Neural cell (in vitro differentiated cells): ENCODE measurements around the gene CCN2. TPM values are rescaled to one million over a fixed set of nuclear protein-coding genes. Genes with fewer than 3 reads are reported as not detected.

Source experiments
- H2AFZ ChIP-seq: fragments of 200-600, 300-800 bp; sonication (generic), shearing (Covaris generic); 2 replicates; pipeline ENCODE4 v1.6.0; 2014; ENCODE audit warnings: low read depth, mild to moderate bottlenecking, antibody characterized with exemption, low read length, moderate library complexity
- H3F3A ChIP-seq: fragments of 200-600 bp; shearing (Covaris generic); 2 replicates; pipeline ENCODE4 v1.6.1; 2016; ENCODE audit warnings: mild to moderate bottlenecking, moderate library complexity, mixed read lengths, antibody characterized with exemption, low read length; ENCODE audit not compliant: insufficient read depth, poor library complexity, severe bottlenecking
- H3K27ac ChIP-seq: fragments of 200-600, 300-800 bp; sonication (generic), shearing (Covaris generic); 2 replicates; pipeline ENCODE4 v1.5.1; 2014; ENCODE audit warnings: mild to moderate bottlenecking, low read length, moderate library complexity
- H3K27me3 ChIP-seq: fragments of 300-800, 200-600 bp; sonication (generic), shearing (Covaris generic); 2 replicates; pipeline ENCODE4 v1.6.0; 2014; ENCODE audit warnings: mild to moderate bottlenecking, low read depth, low read length, moderate library complexity; ENCODE audit not compliant: insufficient read depth
- H3K36me3 ChIP-seq: fragments of 300-800, 200-600 bp; sonication (generic), shearing (Covaris generic); 2 replicates; pipeline ENCODE4 v1.5.1; 2014; ENCODE audit warnings: mild to moderate bottlenecking, antibody characterized with exemption, low read length, moderate library complexity; ENCODE audit not compliant: insufficient read depth
- H3K4me2 ChIP-seq: fragments of 300-800, 200-600 bp; sonication (generic), shearing (Covaris generic); 2 replicates; pipeline ENCODE4 v1.6.0; 2014; ENCODE audit warnings: mild to moderate bottlenecking, low read length
- H3K4me3 ChIP-seq: fragments of 300-800, 200-600 bp; sonication (generic), shearing (Covaris generic); 2 replicates; pipeline ENCODE4 v1.5.1; 2014; ENCODE audit warnings: mild to moderate bottlenecking, low read length, moderate library complexity
- H3K79me2 ChIP-seq: fragments of 200-600 bp; shearing (Covaris generic); replicated peaks from 2 replicates; pipeline ENCODE4 v1.6.0; 2014; ENCODE audit warnings: mild to moderate bottlenecking, low read length, moderate library complexity; ENCODE audit not compliant: insufficient read depth
- H3K9ac ChIP-seq: fragments of 300-800, 200-600 bp; sonication (generic), shearing (Covaris generic); 2 replicates; pipeline ENCODE4 v1.6.1; 2016; ENCODE audit warnings: mild to moderate bottlenecking, low read length, mixed read lengths
- H3K9me2 ChIP-seq: fragments of 200-600 bp; shearing (Covaris generic); 2 replicates; pipeline ENCODE4 v1.6.1; 2016; ENCODE audit warnings: mild to moderate bottlenecking, low read length, mixed read lengths; ENCODE audit not compliant: insufficient read depth
- H3K9me3 ChIP-seq: fragments of 200-600, 300-800 bp; sonication (generic), shearing (Covaris generic); 2 replicates; pipeline ENCODE4 v1.6.1; 2016; ENCODE audit warnings: mild to moderate bottlenecking, mixed run types, low read length, moderate library complexity, mixed read lengths
- H4K20me1 ChIP-seq: fragments of 200-600 bp; shearing (Covaris generic); 2 replicates; pipeline ENCODE4 v1.6.1; 2016; ENCODE audit warnings: mild to moderate bottlenecking, mixed run types; ENCODE audit not compliant: insufficient read depth
- EP300 ChIP-seq: fragments of 450-650 bp; conservative IDR thresholded peaks from 2 replicates; pipeline ENCODE4 v1.6.1; 2014; ENCODE audit warnings: antibody characterized with exemption, mild to moderate bottlenecking, moderate library complexity; ENCODE audit not compliant: poor library complexity, severe bottlenecking
- EZH2 ChIP-seq: fragments of 200-600, 300-800 bp; shearing (Covaris generic), sonication (generic); IDR thresholded peaks from 2 replicates; pipeline ENCODE4 v1.6.1; 2014; ENCODE audit warnings: antibody characterized with exemption, low read length, borderline replicate concordance, mild to moderate bottlenecking; ENCODE audit not compliant: insufficient read depth, poor library complexity, severe bottlenecking
- MXI1 ChIP-seq: fragments of 450-650 bp; conservative IDR thresholded peaks from 2 replicates; pipeline ENCODE4 v1.6.1; 2014; ENCODE audit warnings: antibody characterized with exemption, mild to moderate bottlenecking; ENCODE audit not compliant: poor library complexity, severe bottlenecking
- POLR2AphosphoS5 ChIP-seq: IDR thresholded peaks from 2 replicates; pipeline ENCODE4 v1.6.1; 2012
- RAD21 ChIP-seq: fragments of 450-650 bp; conservative IDR thresholded peaks from 2 replicates; pipeline ENCODE4 v1.6.1; 2014; ENCODE audit warnings: antibody characterized with exemption, mild to moderate bottlenecking, moderate library complexity
- REST ChIP-seq: IDR thresholded peaks from 2 replicates; pipeline ENCODE4 v1.6.1; 2012; ENCODE audit warnings: borderline replicate concordance
- SMC3 ChIP-seq: fragments of 450-650 bp; conservative IDR thresholded peaks from 2 replicates; pipeline ENCODE4 v1.6.1; 2014; ENCODE audit warnings: antibody characterized with exemption, mild to moderate bottlenecking, moderate library complexity; ENCODE audit not compliant: poor library complexity
- TAF1 ChIP-seq: IDR thresholded peaks from 2 replicates; pipeline ENCODE4 v1.6.1; 2012; ENCODE audit warnings: low read depth
- polyA plus RNA-seq: library from polyadenylated mRNA; depleted of rRNA; stranded (reverse); fragments of >200 nt; gene quantifications from 2 replicates; pipeline ENCODE4 v1.2.3, GENCODE V29; 2014
- TF ChIP-seq, protein P1 (sequence below): fragments of 450-650 bp; IDR thresholded peaks from 2 replicates; pipeline ENCODE4 v1.5.1; 2014; ENCODE audit warnings: antibody characterized with exemption, mild to moderate bottlenecking, moderate library complexity; ENCODE audit not compliant: poor library complexity, severe bottlenecking

The CCN2 gene
- polyA plus RNA-seq, 1 donor from 2014 or later, result 1.5 TPM

DNA sequence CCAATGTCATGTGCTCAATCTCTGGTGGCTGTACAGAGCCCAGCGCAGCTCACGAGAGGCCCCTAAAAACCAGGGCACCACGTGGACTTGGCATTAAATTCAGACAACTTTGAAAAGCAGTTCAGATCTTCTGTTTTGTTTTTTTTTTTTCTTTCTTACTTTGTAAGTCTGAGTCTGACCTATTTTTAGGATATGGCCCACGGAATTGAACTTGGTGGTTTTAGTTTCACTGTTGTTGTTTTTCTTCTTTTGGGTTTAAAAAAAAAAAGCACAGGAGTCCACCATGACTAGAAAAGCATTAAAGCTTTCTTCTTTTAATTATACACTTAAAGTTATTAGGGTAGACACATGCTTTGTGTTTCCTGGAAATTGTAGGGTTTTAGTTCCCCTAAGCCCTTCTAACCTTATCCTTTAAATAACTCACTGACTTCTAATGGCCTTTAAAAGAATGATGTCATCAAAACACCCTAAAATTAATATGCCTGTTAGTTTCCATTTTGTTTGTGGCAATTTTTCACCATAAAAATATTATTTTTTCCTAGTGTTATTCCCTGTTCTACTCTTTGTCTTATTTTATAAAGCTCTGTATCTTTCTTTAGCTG lies 48.5 kb upstream of the CCN2 start:
- no peaks in the 10 kb centered on the region for H3F3A ChIP-seq
- no peak overlapping the region for H3K27ac ChIP-seq
- H3K9ac ChIP-seq, result no peak overlapping the region
- no peaks in the 10 kb centered on the region for H3K27me3 ChIP-seq
- H3K4me3 ChIP-seq, result no peak overlapping the region
- no peak overlapping the region for H3K4me2 ChIP-seq
- no peak overlapping the region for H2AFZ ChIP-seq
- TF ChIP-seq SMC3 (no peak), POLR2AphosphoS5 (no peak)
- no peaks in the 10 kb centered on the region for H3K36me3 ChIP-seq
- no peaks in the 10 kb centered on the region for H3K79me2 ChIP-seq
- H4K20me1 ChIP-seq, result no peaks in the 10 kb centered on the region
- H3K9me2 ChIP-seq, result no peaks in the 10 kb centered on the region
- no peaks in the 10 kb centered on the region for H3K9me3 ChIP-seq

- Histone ChIP-seq H2AFZ (no peak overlapping the region), H3K9ac (no peak overlapping the region), H3K4me3 (no peak overlapping the region), H3K36me3 (no peaks in the 10 kb centered on the region), H4K20me1 (no peaks in the 10 kb centered on the region), H3K9me2 (no peaks in the 10 kb centered on the region), H3F3A (no peaks in the 10 kb centered on the region), H3K27ac (no peak overlapping the region), H3K4me2 (no peak overlapping the region), H3K79me2 (no peaks in the 10 kb centered on the region), H3K9me3 (no peaks in the 10 kb centered on the region), H3K27me3 (no peaks in the 10 kb centered on the region)
- TF ChIP-seq REST, result no peak
- TF ChIP-seq SMC3, result no peak
- TF ChIP-seq EZH2, result no peak
- no peak for TF ChIP-seq MXI1
- TF ChIP-seq, protein P1, sequence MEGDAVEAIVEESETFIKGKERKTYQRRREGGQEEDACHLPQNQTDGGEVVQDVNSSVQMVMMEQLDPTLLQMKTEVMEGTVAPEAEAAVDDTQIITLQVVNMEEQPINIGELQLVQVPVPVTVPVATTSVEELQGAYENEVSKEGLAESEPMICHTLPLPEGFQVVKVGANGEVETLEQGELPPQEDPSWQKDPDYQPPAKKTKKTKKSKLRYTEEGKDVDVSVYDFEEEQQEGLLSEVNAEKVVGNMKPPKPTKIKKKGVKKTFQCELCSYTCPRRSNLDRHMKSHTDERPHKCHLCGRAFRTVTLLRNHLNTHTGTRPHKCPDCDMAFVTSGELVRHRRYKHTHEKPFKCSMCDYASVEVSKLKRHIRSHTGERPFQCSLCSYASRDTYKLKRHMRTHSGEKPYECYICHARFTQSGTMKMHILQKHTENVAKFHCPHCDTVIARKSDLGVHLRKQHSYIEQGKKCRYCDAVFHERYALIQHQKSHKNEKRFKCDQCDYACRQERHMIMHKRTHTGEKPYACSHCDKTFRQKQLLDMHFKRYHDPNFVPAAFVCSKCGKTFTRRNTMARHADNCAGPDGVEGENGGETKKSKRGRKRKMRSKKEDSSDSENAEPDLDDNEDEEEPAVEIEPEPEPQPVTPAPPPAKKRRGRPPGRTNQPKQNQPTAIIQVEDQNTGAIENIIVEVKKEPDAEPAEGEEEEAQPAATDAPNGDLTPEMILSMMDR, result no peak
- no peak for TF ChIP-seq EP300
- no peak for TF ChIP-seq RAD21
- TF ChIP-seq TAF1, result no peak
- no peak for TF ChIP-seq POLR2AphosphoS5
Observed at GRCh38 chr6:131998255-131998982, 47.2 kb upstream of the CCN2 start.
